WI38 (cell line): ENCODE results near the gene TAAR6.

Experiments used
- H3K4me3 ChIP-seq: 2 replicates; pipeline ENCODE4 v1.5.1; 2011; ENCODE audit warnings: low read depth, mild to moderate bottlenecking, control low read depth, low read length
- CTCF ChIP-seq: IDR thresholded peaks from 2 replicates; pipeline ENCODE4 v1.5.1; 2012; ENCODE audit warnings: low read depth, mild to moderate bottlenecking, control low read depth, low read length

The TAAR6 gene

GRCh38 chr6:132611616-132612015, 41.5 kb downstream of the TAAR6 start:
- TF ChIP-seq CTCF, result no peak
- H3K4me3 ChIP-seq, result no peak overlapping the region

GRCh38 chr6:132612449-132613108, 42.5 kb downstream of the TAAR6 start:
- no peak for TF ChIP-seq CTCF
- H3K4me3 ChIP-seq, result no peak overlapping the region

- no peak overlapping the region for H3K4me3 ChIP-seq
- TF ChIP-seq CTCF, result no peak
These were observed 44.4 kb downstream of the TAAR6 start for GRCh38 chr6:132614554-132614953.

- no peak for TF ChIP-seq CTCF
- H3K4me3 ChIP-seq, result no peak overlapping the region
These were observed 46.6 kb downstream of the TAAR6 start for GRCh38 chr6:132616677-132617076.
